K562 (cell line): ENCODE data around the gene PLAAT1. TPM values are rescaled to one million over a fixed set of nuclear protein-coding genes. Genes with fewer than 3 reads are reported as not detected.

ENCODE experiments used
- ATAC-seq: fragments of 200-7000 bp; cut with Tn5 transposase; 3 replicates; pipeline ENCODE4 v1.9.1; 2020; ENCODE audit warnings: moderate library complexity
- Bru-seq: library from RNA; stranded (reverse); fragments of 400-500 nt; gene quantifications from one replicate; lab custom pipeline; 2021; lab: Mats Ljungman, UMichigan
- BruChase-seq, 2 experiments: library from RNA; stranded (reverse); fragments of 400-500 nt; gene quantifications; one replicate each; lab custom pipeline; 2021; lab: Mats Ljungman, UMichigan
- BruUV-seq: library from RNA; stranded (reverse); fragments of 400-500 nt; replicated peaks from 2 replicates; lab custom pipeline; 2021; lab: Mats Ljungman, UMichigan
- CTCF ChIA-PET: fragments of 300-600 bp; formaldehyde crosslinking; extraction: SDS; loops from one replicate; lab custom pipeline; 2021; ENCODE audit warnings: low intra/inter-chr PET ratio; lab: Yijun Ruan, JAX
- POLR2A ChIA-PET: fragments of 300-600, 350-650 bp; sonication (Branson Sonifier 250); formaldehyde crosslinking; extraction: SDS; loops from one replicate; lab custom pipeline; 2021; ENCODE audit warnings: antibody characterized with exemption, inconsistent platforms; lab: Yijun Ruan, JAX
- DNase-seq, 4 experiments: peaks; one replicate each; pipeline versions ENCODE4 v3.0.0 to v3.0.0-alpha.2; 2011 to 2018; ENCODE audit warnings: low spot score in 3 of 4, mixed read lengths in 3 of 4; ENCODE audit errors: extremely low read depth in 1 of 4
- FAIRE-seq: peaks from 2 replicates; lab custom pipeline; 2011; peaks lifted over from hg19 to GRCh38; lab: Jason Lieb, UNC
- H2AFZ ChIP-seq: 2 replicates; pipeline ENCODE4 v1.6.0; 2011; ENCODE audit warnings: low read depth, low read length, control low read depth, inconsistent platforms
- H3K27ac ChIP-seq: fragments of 200-600 bp; 3 replicates; pipeline ENCODE4 v1.8.0; 2011; ENCODE audit warnings: low read depth, mild to moderate bottlenecking, control low read depth, inconsistent platforms, low read length, moderate library complexity, mixed read lengths; ENCODE audit errors: extremely low read depth
- H3K27me3 ChIP-seq, 2 experiments: fragments of 300-600 bp in 1 of 2; 2 replicates in 1 of 2; 3 replicates in 1 of 2; pipeline versions ENCODE4 v1.6.0 to v1.8.0; 2011; ENCODE audit warnings: inconsistent platforms in 2 of 2, low read length in 2 of 2, mild to moderate bottlenecking in 1 of 2, mixed read lengths in 1 of 2, moderate library complexity in 1 of 2; ENCODE audit not compliant: control insufficient read depth in 2 of 2, insufficient read depth in 2 of 2
- H3K36me3 ChIP-seq: fragments of 300-600 bp; 3 replicates; pipeline ENCODE4 v1.8.0; 2011; ENCODE audit warnings: mild to moderate bottlenecking, low read length, inconsistent platforms; ENCODE audit not compliant: control insufficient read depth, insufficient read depth
- H3K4me1 ChIP-seq, 2 experiments: fragments of 200-600 bp in 1 of 2; replicated peaks in 1 of 2; 2 replicates in 1 of 2; 3 replicates in 1 of 2; pipeline versions ENCODE4 v1.5.1 to v1.8.0; 2011; ENCODE audit warnings: inconsistent platforms in 2 of 2, low read length in 2 of 2, mild to moderate bottlenecking in 1 of 2, mixed read lengths in 1 of 2, moderate library complexity in 1 of 2; ENCODE audit not compliant: control insufficient read depth in 2 of 2, insufficient read depth in 2 of 2
- H3K4me2 ChIP-seq: 2 replicates; pipeline ENCODE4 v1.6.1; 2011; ENCODE audit warnings: low read length, control low read depth, inconsistent platforms, mixed read lengths; ENCODE audit not compliant: insufficient read depth
- H3K4me3 ChIP-seq: fragments of 200-600 bp; sonication (generic), shearing (Covaris generic); 2 replicates; pipeline ENCODE4 v1.5.1; 2016; ENCODE audit warnings: control low read depth, inconsistent platforms
- H3K79me2 ChIP-seq: fragments of 200-600 bp; 3 replicates; pipeline ENCODE4 v1.8.0; 2011; ENCODE audit warnings: low read length, inconsistent platforms; ENCODE audit not compliant: control insufficient read depth, insufficient read depth
- H3K9ac ChIP-seq, 2 experiments: 2 replicates each; pipeline versions ENCODE4 v1.6.0 to v1.6.1; 2011; ENCODE audit warnings: low read depth in 2 of 2, low read length in 2 of 2, control low read depth in 1 of 2, inconsistent platforms in 1 of 2, mild to moderate bottlenecking in 1 of 2, mixed read lengths in 1 of 2; ENCODE audit not compliant: insufficient read depth in 1 of 2
- H3K9me1 ChIP-seq: one replicate; pipeline ENCODE4 v1.6.0; 2011; ENCODE audit warnings: inconsistent platforms, mild to moderate bottlenecking, low read length, moderate library complexity; ENCODE audit not compliant: control insufficient read depth, insufficient read depth
- H3K9me3 ChIP-seq: replicated peaks from 2 replicates; pipeline ENCODE4 v1.5.1; 2011; ENCODE audit warnings: low read depth, low read length, inconsistent platforms; ENCODE audit not compliant: control insufficient read depth, insufficient read depth
- H4K20me1 ChIP-seq: replicated peaks from 2 replicates; pipeline ENCODE4 v1.6.1; 2011; ENCODE audit warnings: low read length, inconsistent platforms, mixed read lengths; ENCODE audit not compliant: control insufficient read depth, insufficient read depth
- CREB3L1 ChIP-seq: fragments of 450-650 bp; IDR thresholded peaks from 2 replicates; pipeline ENCODE4 v1.6.1; 2014; ENCODE audit warnings: low read depth, mild to moderate bottlenecking, moderate library complexity, borderline replicate concordance
- HNRNPLL ChIP-seq: fragments of 200-400 bp; formaldehyde crosslinking; IDR thresholded peaks from 2 replicates; pipeline ENCODE4 v1.6.1; 2017; ENCODE audit warnings: low read length, low read depth, mild to moderate bottlenecking; ENCODE audit not compliant: poor library complexity, severe bottlenecking
- L3MBTL2 ChIP-seq: fragments of 450-650 bp; IDR thresholded peaks from 2 replicates; pipeline ENCODE4 v1.6.1; 2016; ENCODE audit warnings: mild to moderate bottlenecking, moderate library complexity
- SMAD1 ChIP-seq: fragments of 150-350 bp; IDR thresholded peaks from 2 replicates; pipeline ENCODE4 v1.6.1; 2014; ENCODE audit warnings: low read length, low read depth; ENCODE audit not compliant: partially characterized antibody
- SMAD4 ChIP-seq: fragments of 250-450 bp; sonication (Bioruptor Pico); conservative IDR thresholded peaks from 2 replicates; pipeline ENCODE4 v1.8.0; 2021; ENCODE audit warnings: inconsistent platforms, mild to moderate bottlenecking, moderate library complexity
- STAT6 ChIP-seq: sonication (generic); formaldehyde crosslinking; IDR thresholded peaks from 2 replicates; pipeline ENCODE4 v1.8.1; 2023; ENCODE audit warnings: mild to moderate bottlenecking, missing genetic modification reagents
- UBTF ChIP-seq, 2 experiments: IDR thresholded peaks; 2 replicates each; pipeline ENCODE4 v1.6.1; 2012; ENCODE audit warnings: improper control_type of control experiment in 2 of 2, low read depth in 2 of 2, low read length in 2 of 2, borderline replicate concordance in 1 of 2
- WGBS: fragments of 100-300 bp; shearing (Covaris generic); methylation state at CpG from one replicate; pipeline ENCODE4 v1.1.6; 2016; ENCODE audit warnings: low coverage, mixed read lengths; ENCODE audit not compliant: insufficient coverage; ENCODE audit errors: missing lambda C conversion rate; 5-methylcytosine and 5-hydroxymethylcytosine counted together
- in situ Hi-C: fragments of 300-500 bp; cut with MboI; formaldehyde crosslinking; loops from 4 replicates; pipeline ENCODE4 v1.15.0; 2018; ENCODE audit warnings: inconsistent platforms, mixed read lengths
- intact Hi-C: fragments of 100-400 bp; cut with micrococcal nuclease; formaldehyde crosslinking; loops from 2 replicates; pipeline ENCODE4 v1.14.2; 2022
- long read RNA-seq, 3 experiments: library from polyadenylated mRNA in 2 of 3; library from RNA in 1 of 3; unstranded in 2 of 3; stranded (forward) in 1 of 3; transcript quantifications; one replicate each; pipeline ENCODE4 v2.0.0, GENCODE V29; 2019 to 2022
- polyA minus RNA-seq, 3 experiments: library from RNA; depleted of rRNA, polyadenylated mRNA; stranded (reverse); fragments of >200 nt; gene quantifications; 2 replicates each; pipeline ENCODE4 v1.2.3, GENCODE V29; 2011
- polyA plus RNA-seq, 8 experiments: library from polyadenylated mRNA; depleted of rRNA in 4 of 8; stranded (reverse) in 5 of 8; unstranded in 3 of 8; fragments of >200 nt; fragmentation: Nextera tagmentation in 2 of 8; fragmentation: Illumina TruSeq in 1 of 8; extraction: Ambion mirVana in 2 of 8; extraction: Trizol in 1 of 8; gene quantifications; 2 replicates each; pipeline versions ENCODE4 v1.2.1 to v1.2.3, GENCODE V29; 2011 to 2014; ENCODE audit warnings: inconsistent platforms in 1 of 8, missing spikeins in 1 of 8
- total RNA-seq, 7 experiments: library from RNA; depleted of rRNA in 6 of 7; stranded (reverse); fragments of >200 nt in 6 of 7; fragmentation: Illumina TruSeq in 2 of 7; extraction: Trizol in 2 of 7; gene quantifications; 2 replicates each; pipeline versions ENCODE4 v1.2.1 to v1.2.3, GENCODE V29; 2011 to 2021; ENCODE audit warnings: low replicate concordance in 1 of 7

PLAAT1 gene
- 0.42 TPM in 1 of 2 replicates, not detected in the other for total RNA-seq (2011; cell fraction: chromatin; rRNA removed; ENCODE audit: low replicate concordance)
- 0.39 and 0.50 TPM in 2 replicates for total RNA-seq (2011; cell fraction: nucleolus; rRNA removed)
- total RNA-seq (2011; cell fraction: nucleoplasm; rRNA removed) = 0.88 TPM in 1 of 2 replicates, not detected in the other
- total RNA-seq (2014; rRNA removed) = 1.8 and 3.1 TPM in 2 replicates
- 1.5 and 1.9 TPM in 2 replicates for total RNA-seq (2014; rRNA removed; fragmentation: Illumina TruSeq; extraction: Trizol)
- 0.94 and 1.1 TPM in 2 replicates for total RNA-seq (2015; rRNA removed; fragmentation: Illumina TruSeq; extraction: Trizol)
- 1.2 and 1.6 TPM in 2 replicates for total RNA-seq (2021)
- polyA plus RNA-seq (2011; rRNA removed) = 0.24 and 1.5 TPM in 2 replicates
- polyA plus RNA-seq (2011; cell fraction: cytosol; rRNA removed) = 1.7 TPM in 1 of 2 replicates, not detected in the other
- polyA plus RNA-seq (2011; cell fraction: nucleus; rRNA removed) = 0.90 TPM in 1 of 2 replicates, not detected in the other
- 0.72 and 0.94 TPM in 2 replicates for polyA plus RNA-seq (2012)
- polyA plus RNA-seq (2014; fragmentation: Illumina TruSeq; extraction: Trizol) = 1.1 and 1.5 TPM in 2 replicates
- polyA plus RNA-seq (2014; fragmentation: Nextera tagmentation; extraction: Ambion mirVana) = under 1 TPM; 0.34 to 0.42 TPM
- polyA plus RNA-seq (2014; rRNA removed) = 2.1 and 3.1 TPM in 2 replicates
- 1.5 TPM in 1 of 2 replicates, not detected in the other for polyA minus RNA-seq (2011; rRNA and poly(A)+ RNA removed)
- polyA minus RNA-seq (2011; cell fraction: cytosol; rRNA and poly(A)+ RNA removed) = not detected in 2 replicates
- 0.81 TPM in 1 of 2 replicates, not detected in the other for polyA minus RNA-seq (2011; cell fraction: nucleus; rRNA and poly(A)+ RNA removed)
- Bru-seq, nascent RNA = percentile 47 among the genes with signal in this experiment
- BruChase-seq, experiment 1, labeled RNA remaining after a 2-hour chase = percentile 43 among the genes with signal in this experiment
- percentile 43 among the genes with signal in this experiment for BruChase-seq, experiment 2, labeled RNA remaining after a 6-hour chase
- long read RNA-seq, experiment 1, partial matches to known transcripts = 0 of 2 reads
- long read RNA-seq, experiment 1, other reads (novel, unspliced or antisense) = 0 of 2 reads
- long read RNA-seq, experiment 2, partial matches to known transcripts = 0 of 1 reads
- long read RNA-seq, experiment 2, other reads (novel, unspliced or antisense) = 0 of 1 reads
- long read RNA-seq, experiment 3, partial matches to known transcripts = 0 of 2 reads
- long read RNA-seq, experiment 3, other reads (novel, unspliced or antisense) = 0 of 2 reads

GRCh38 chr3:193240850-193241706 is at the start of gene PLAAT1:
Gene PLAAT1 (plus strand): TSS chr3:193241222. CDS start chr3:193255651, 14,429 bp downstream.
- Histone ChIP-seq H3K9me3 (no peaks in the 10 kb centered on the region), H3K27ac (peak within 1 kb of the TSS; percentile 35; the same call in 1 of the 3 replicates), H4K20me1 (no peaks in the 10 kb centered on the region), H3K36me3 (no peaks in the 10 kb centered on the region), H2AFZ (peak within 1 kb of the TSS; percentile 85), H3K79me2 (no peaks in the 10 kb centered on the region), H3K4me1 (peaks cover 0 to 10% of the 10 kb centered on the region in 2 experiments; a peak in 1 of 5 replicates), H3K4me2 (peak within 1 kb of the TSS; percentile 72), H3K27me3 (no peaks in the 10 kb centered on the region; a peak in 2 of 5 replicates), H3K9ac (peak within 1 kb of the TSS; percentile 6 to 88; a peak in 3 of 4 replicates), H3K4me3 (peak within 1 kb of the TSS; percentile 36), H3K9me1 (no peaks in the 10 kb centered on the region)
- 1% methylated on average over 35 of the region's 93 CpGs for WGBS
- FAIRE-seq = no peak
- ChIA-PET POLR2A (no interaction called here), CTCF (no interaction called here)
- BruUV-seq = no TSS peak
- peak; percentile 76 to 88 (median 78) for DNase-seq
- intact Hi-C loops = no loop called here
- in situ Hi-C loops = no loop called here
- ATAC-seq = peak; percentile 95
- 0 out of 4 replicates have a peak, but pooled peaks of 1 of the 2 experiments have one; percentile 46 for TF ChIP-seq UBTF (IDR thresholded peaks at IDR 0.05; ENCODE audit: borderline replicate concordance in 1 of 2, low read depth in 2 of 2, low read length in 2 of 2)
- TF ChIP-seq STAT6 (CRISPR knock-in tag) = no peak
- 0 out of 2 replicates have a peak, but pooled peaks have one; percentile 32 for TF ChIP-seq SMAD4
- TF ChIP-seq L3MBTL2 = peak; percentile 90
- TF ChIP-seq HNRNPLL = peak; percentile 90
- TF ChIP-seq SMAD1 = no peak
- TF ChIP-seq CREB3L1 = peak; percentile 33; the same call in 1 of the 2 replicates
